T-helper 2 cell treated with Interferon-gamma antibody and Interleukin-4, amounts not matched to agents 5 μg/mL and 100 μg/mL, for 36 hours (primary cell): ENCODE measurements around the gene PDE4C.

Experiments used
- DNase-seq: peaks from one replicate; pipeline ENCODE4 v3.0.0; 2021; ENCODE audit warnings: low spot score
- H3K27ac Mint-ChIP-seq: one replicate; pipeline ENCODE4 v1.8.0; 2021; ENCODE audit warnings: mild to moderate bottlenecking, mixed read lengths
- H3K27me3 Mint-ChIP-seq: one replicate; pipeline ENCODE4 v1.8.0; 2021; ENCODE audit warnings: low read depth, mixed read lengths
- H3K36me3 Mint-ChIP-seq: one replicate; pipeline ENCODE4 v1.8.0; 2021; ENCODE audit warnings: low read depth, mixed read lengths
- H3K4me1 Mint-ChIP-seq: one replicate; pipeline ENCODE4 v1.8.0; 2021; ENCODE audit warnings: low read depth, mixed read lengths
- H3K4me3 Mint-ChIP-seq: one replicate; pipeline ENCODE4 v1.8.0; 2022; ENCODE audit warnings: mild to moderate bottlenecking, moderate library complexity, mixed read lengths
- H3K9me3 Mint-ChIP-seq: one replicate; pipeline ENCODE4 v1.8.0; 2021; ENCODE audit warnings: mixed read lengths

The PDE4C gene

DNA sequence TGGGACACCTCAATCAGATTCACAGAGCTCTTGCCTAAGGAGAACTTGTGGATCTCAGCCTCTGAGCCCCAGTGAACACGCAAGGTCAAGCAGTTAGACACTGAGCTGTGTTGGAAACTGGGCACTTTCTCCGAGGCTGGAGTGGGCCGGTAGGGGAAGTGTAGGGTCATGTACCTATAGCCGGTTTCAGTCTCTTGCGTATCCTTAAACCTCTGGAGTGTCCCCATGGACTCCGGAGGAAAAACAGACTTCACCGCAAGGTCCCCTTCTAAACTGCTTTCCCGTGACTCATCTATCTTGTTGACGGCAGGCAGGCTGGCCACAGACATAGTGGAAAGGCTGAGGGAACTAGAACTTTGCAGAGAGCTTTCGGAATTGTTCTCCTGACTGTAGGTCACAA, 36.7 kb upstream of the PDE4C start:
- Mint-ChIP-seq H3K4me1 (no peaks in the 10 kb centered on the region), H3K27ac (no peak overlapping the region), H3K36me3 (peaks cover 11% of the 10 kb centered on the region), H3K4me3 (no peak overlapping the region), H3K27me3 (no peaks in the 10 kb centered on the region), H3K9me3 (no peaks in the 10 kb centered on the region)
- DNase-seq, result no peak

DNA sequence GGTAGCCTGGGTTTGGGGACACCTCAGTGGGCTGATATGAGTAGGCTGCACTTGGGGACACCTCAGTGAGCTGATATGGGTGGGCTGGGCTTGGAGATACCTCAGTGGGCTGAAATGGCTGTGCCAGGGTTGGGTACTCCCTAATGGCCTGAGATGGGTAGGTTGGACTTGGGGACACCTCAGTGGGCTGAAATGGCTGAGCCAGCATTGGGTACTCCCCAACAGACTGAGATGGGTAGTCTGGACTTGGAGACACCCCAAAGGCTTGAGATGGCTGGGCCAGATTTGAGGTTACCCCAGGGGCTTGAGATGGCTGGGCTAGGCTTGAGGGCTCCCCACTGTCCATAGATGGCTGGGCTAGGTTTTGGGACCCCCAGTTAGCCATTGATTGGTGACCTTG, 35.9 kb upstream of the PDE4C start:
- DNase-seq, result no peak
- Mint-ChIP-seq H3K27ac (no peak overlapping the region), H3K27me3 (no peaks in the 10 kb centered on the region), H3K4me3 (no peak overlapping the region), H3K36me3 (peaks cover 11% of the 10 kb centered on the region), H3K4me1 (no peaks in the 10 kb centered on the region), H3K9me3 (no peaks in the 10 kb centered on the region)

DNA sequence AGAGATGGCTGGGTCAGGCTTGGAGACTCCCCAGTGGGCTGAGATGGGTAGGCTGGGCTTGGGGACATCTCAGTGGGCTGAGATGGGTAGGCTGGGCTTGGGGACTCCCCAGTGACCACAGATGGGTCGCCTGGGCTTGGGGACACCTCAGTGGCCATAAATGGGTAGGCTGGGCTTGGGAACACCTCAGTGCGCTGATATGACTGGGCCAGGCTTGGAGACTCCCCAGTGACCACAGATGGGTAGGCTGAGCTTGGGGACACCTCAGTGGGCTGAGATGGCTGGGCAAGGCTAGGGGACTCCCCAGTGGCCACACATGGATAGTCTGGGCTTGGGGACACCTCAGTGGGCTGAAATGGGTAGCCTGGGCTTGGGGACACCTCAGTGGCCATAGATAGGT, 35.2 kb upstream of the PDE4C start:
- H3K4me3 Mint-ChIP-seq, result no peak overlapping the region
- DNase-seq, result no peak
- peaks cover 7% of the 10 kb centered on the region for H3K36me3 Mint-ChIP-seq
- H3K4me1 Mint-ChIP-seq, result no peaks in the 10 kb centered on the region
- H3K27me3 Mint-ChIP-seq, result no peaks in the 10 kb centered on the region
- H3K27ac Mint-ChIP-seq, result no peak overlapping the region
- no peaks in the 10 kb centered on the region for H3K9me3 Mint-ChIP-seq

DNA sequence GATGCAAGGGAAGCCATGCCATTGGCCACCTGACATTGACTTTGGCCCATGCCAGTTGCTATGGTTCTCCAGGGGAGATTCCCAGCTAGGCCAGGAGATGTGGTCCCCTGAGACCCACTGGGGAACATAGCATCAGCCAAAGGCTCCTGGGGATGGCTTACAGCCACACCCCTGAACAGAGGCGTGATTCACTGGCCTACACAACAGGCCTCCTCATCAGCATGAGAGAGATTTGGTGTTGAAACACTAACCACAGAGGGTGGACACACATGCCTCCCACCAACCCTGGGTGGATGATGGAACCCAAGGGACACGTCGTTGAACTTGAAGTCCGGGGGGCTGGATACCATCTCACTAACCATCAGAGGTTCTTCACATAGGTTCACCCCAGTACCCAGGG, 33.7 kb upstream of the PDE4C start:
- no peaks in the 10 kb centered on the region for H3K9me3 Mint-ChIP-seq

DNA sequence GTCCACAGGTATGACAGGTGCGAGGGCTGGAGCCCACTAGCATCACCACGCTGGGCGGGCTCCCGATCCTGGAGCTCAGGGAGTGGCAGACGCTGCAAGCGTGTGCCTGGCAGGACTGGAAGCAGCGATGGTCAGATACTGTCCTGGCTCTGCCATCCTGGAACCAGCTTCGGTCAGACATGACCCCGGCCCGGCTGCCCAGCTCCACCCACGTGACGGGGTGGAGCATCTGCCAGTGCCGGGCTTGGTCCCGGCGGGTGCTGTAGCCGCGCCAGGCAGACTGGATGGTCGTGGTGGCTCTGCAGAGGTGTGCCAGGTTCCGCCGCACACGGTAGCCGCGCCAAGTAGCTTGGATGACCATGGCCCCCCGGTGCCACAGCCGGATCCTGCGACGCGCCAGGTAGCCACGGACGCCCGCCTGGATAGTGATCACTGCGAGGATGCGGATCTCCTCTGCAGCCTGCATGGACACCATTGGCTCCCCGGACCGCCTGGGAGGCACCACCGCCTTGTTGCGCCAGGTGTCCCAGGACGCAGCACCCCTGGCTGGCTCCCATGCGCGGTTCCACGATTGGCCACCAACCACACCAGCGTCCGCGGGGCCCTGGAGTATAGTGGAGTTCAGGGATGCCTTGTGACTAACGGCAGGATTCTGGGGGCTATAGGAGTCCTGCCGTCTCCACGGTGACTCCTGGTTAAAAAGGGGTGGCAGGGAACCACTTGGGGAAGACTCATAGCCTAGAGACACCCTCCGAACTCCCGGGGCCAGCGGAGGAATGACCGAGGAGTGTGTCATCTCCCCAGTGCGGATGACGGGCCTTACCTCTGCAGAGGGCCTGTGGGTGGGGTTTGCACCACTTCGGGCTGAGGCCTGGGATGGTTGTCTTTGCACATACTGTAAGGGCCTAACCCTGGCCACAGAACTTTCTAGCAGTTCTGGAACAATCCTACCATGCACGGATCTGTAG, 31.5 kb upstream of the PDE4C start:
- no peak for DNase-seq
- H3K4me3 Mint-ChIP-seq, result no peak overlapping the region
- no peaks in the 10 kb centered on the region for H3K9me3 Mint-ChIP-seq
- no peaks in the 10 kb centered on the region for H3K36me3 Mint-ChIP-seq
- peaks cover 2% of the 10 kb centered on the region for H3K4me1 Mint-ChIP-seq
- H3K27me3 Mint-ChIP-seq, result peaks cover 7% of the 10 kb centered on the region
- no peak overlapping the region for H3K27ac Mint-ChIP-seq

More for the DNA sequence above, 33.7 kb upstream of the PDE4C start:
- no peaks in the 10 kb centered on the region for H3K4me1 Mint-ChIP-seq
- no peak overlapping the region for H3K4me3 Mint-ChIP-seq
- peaks cover 4% of the 10 kb centered on the region for H3K27me3 Mint-ChIP-seq
- H3K36me3 Mint-ChIP-seq, result no peaks in the 10 kb centered on the region
- no peak for DNase-seq
- H3K27ac Mint-ChIP-seq, result no peak overlapping the region

DNA sequence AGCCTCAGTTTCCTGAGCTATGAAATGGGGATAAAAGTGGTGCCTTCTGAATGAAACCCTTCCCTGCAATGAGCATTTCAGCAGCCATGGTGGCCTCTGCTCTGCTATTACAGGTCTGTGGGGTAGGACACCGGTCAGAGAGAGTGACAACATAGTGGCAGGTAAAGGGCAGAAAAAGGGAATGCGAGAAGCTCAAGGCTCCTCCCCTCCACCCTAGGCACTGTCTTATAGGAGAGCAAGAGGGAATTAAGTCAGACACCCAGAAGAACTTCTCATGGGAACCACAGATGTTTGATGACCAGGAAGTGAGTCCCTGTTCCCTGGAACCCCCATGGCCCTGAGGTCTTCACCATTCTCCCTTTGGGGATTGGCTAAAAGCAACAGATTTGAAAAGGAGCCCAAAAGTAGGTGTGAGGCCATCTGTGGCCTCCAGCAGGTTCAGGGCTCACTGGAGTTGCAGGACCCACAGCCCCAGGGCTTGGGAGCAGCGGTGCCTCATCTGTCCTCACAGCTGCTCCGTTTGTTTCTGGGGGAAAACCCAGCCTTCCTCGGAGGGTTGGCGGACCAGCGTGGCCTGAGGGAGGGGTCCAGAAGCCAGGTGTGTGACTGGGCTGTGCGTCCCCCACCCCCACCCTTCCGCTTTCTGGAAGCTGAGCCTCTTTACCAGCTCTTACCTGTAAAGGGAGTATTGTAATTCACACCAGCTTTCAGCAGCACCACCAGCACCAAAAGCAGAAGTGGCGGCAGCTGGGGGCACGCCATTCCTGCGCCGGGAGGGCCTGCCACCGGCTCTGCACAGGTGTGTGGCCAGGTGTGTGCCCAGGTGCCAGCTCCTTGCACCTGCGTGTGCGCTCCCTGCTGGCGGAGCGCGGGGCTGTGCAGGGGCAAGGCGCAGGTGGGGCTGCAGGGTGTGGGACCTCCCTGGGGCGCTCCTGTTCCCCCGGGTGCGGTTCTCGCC, 28.6 kb upstream of the PDE4C start:
- no peaks in the 10 kb centered on the region for H3K9me3 Mint-ChIP-seq
- DNase-seq, result no peak
- H3K27ac Mint-ChIP-seq, result no peak overlapping the region
- peaks cover 4% of the 10 kb centered on the region for H3K4me1 Mint-ChIP-seq
- peaks cover 14% of the 10 kb centered on the region for H3K27me3 Mint-ChIP-seq
- H3K4me3 Mint-ChIP-seq, result no peak overlapping the region
- no peaks in the 10 kb centered on the region for H3K36me3 Mint-ChIP-seq

DNA sequence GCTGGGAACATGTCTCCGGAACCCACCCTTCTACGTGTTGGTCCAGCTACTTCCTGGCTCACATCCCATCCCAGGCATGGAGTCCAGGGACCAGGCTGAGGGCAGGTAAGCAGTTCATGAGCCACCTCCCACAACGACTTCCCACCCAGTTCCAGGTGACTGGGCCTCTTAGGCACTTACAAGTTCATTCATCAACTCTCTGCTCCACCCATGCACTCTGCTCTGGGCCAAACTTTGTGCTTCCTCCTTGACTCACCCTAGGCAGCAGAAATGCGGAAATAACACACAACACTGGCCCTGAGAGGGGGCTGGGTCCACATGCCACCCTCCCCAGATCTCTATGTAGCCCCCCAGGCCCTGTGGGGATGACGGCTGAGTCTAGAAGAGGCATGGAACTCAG, 27.5 kb upstream of the PDE4C start:
- Mint-ChIP-seq H3K27me3 (peaks cover 14% of the 10 kb centered on the region), H3K27ac (no peak overlapping the region), H3K9me3 (no peaks in the 10 kb centered on the region), H3K4me1 (peaks cover 4% of the 10 kb centered on the region), H3K4me3 (no peak overlapping the region), H3K36me3 (no peaks in the 10 kb centered on the region)
- DNase-seq, result no peak

DNA sequence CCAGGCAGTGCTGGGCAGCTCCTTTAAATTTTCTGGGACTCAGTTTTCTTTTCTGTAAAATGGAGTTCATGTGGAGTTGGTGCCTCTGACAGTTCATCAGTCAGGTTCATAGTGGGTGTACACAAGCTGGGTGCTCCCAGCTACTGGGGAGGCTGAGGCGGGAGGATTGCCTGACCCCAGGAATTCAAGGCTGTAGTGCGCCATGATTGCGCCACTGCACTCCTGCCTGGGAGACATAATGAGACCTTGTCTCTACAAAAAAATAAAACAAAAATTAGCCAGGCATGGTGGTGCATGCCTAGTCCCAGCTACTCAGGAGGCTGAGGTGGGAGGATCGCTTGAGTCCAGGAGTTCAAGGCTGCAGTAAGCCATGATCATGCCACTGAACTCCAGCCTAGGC, 26.9 kb upstream of the PDE4C start:
- Mint-ChIP-seq H3K4me1 (peaks cover 4% of the 10 kb centered on the region), H3K4me3 (no peak overlapping the region), H3K27ac (no peak overlapping the region), H3K9me3 (no peaks in the 10 kb centered on the region), H3K27me3 (peaks cover 14% of the 10 kb centered on the region), H3K36me3 (no peaks in the 10 kb centered on the region)
- DNase-seq, result no peak

DNA sequence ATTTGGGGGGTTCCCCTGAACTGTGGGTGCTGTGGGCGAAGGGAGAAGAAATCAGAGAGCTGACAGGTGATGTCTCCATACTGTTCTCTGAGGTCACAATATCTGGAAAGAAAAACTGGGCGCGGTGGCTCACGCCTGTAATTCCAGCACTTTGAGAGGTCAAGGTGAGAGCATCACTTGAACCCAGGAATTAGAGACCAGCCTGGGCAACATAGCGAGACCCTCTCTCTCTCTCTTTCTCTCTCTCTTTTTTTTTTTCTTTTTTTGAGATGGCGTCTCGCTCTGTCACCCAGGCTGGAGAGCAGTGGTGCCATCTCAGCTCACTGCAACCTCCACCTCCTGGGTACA, 26.1 kb upstream of the PDE4C start:
- Mint-ChIP-seq H3K9me3 (no peaks in the 10 kb centered on the region), H3K4me3 (no peak overlapping the region), H3K4me1 (peaks cover 4% of the 10 kb centered on the region), H3K27ac (no peak overlapping the region), H3K36me3 (no peaks in the 10 kb centered on the region), H3K27me3 (peaks cover 14% of the 10 kb centered on the region)
- DNase-seq, result no peak

DNA sequence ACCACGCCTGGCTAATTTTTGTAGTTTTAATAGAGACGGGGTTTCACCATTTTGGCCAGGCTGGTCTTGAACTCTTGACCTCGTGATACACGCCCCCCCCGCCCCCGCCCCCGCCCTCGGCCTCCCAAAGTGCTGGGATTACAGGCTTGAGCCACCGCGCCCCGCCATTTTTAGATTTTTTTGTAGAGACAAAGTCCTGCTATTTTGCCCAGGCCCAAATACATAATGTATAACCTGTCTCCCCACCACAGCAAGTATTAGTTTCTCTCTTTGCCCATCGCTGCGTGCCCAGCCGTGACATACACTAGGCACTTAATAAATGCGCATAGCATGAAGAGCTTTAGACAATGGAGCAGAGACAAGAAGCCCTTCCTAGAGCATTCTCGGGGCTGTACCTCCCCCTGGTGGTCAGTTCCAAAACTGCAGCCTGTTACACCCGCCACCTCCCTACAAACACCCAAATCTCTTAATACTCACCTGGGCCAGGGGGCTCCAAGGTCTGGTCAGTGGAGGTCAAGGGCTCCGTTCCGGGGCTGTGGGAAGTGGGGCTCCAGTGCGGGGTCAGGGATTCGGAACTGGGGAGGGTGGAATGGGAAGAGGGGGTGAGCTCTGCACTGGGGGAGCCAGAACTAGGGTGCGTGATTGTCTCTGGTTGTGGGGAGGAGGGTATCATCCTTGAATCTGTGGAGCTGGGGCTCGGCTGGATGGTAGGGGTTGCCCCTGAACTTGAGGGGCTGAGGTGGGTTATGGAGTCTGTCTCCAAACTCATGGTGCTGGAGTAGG, 25.5 kb upstream of the PDE4C start:
- Mint-ChIP-seq H3K27ac (no peak overlapping the region), H3K36me3 (no peaks in the 10 kb centered on the region), H3K4me1 (peaks cover 4% of the 10 kb centered on the region), H3K4me3 (no peak overlapping the region), H3K27me3 (peaks cover 14% of the 10 kb centered on the region), H3K9me3 (no peaks in the 10 kb centered on the region)
- DNase-seq, result peak; percentile 60

DNA sequence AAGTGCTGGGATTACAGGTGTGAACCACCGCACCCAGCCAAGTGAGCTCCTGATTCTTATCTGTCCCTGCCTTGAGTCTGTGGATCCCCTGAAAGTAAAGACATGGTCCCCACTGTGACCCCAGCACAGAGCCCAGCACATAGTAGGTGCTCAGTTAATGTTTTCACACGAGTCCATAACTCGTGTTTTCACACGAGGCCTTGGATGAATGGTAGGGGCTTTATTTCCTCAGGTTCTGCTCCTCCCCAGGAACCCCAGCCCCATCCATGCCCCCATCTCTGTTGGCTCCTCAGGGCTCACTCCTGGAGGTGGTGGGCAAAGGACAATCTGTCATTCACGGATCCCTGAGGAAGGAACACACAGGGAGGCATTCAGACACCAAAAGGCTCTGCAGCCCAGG, 23.6 kb upstream of the PDE4C start:
- DNase-seq, result no peak
- peaks cover 4% of the 10 kb centered on the region for H3K4me1 Mint-ChIP-seq
- no peak overlapping the region for H3K27ac Mint-ChIP-seq
- H3K27me3 Mint-ChIP-seq, result peaks cover 10% of the 10 kb centered on the region
- no peak overlapping the region for H3K4me3 Mint-ChIP-seq
- no peaks in the 10 kb centered on the region for H3K36me3 Mint-ChIP-seq
- no peaks in the 10 kb centered on the region for H3K9me3 Mint-ChIP-seq

DNA sequence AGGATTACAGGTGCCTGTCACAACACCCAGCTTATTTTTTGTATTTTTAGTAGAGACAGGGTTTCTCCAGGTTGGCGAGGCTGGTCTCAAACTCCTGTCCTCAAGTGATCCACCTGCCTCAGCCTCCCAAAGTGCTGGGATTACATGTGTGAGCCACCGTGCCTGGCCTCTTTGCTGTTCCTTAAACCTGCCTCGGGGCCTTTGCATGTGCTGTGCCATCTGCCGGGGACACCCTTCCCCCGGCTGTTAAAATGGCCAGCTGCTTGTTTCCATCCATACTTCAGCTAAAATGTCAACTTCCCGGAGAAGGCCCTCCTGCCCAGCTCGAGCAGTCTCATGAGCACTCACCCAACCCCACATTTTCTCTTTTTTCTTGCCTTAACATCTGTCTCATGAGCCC, 19.1 kb upstream of the PDE4C start:
- Mint-ChIP-seq H3K4me1 (no peaks in the 10 kb centered on the region), H3K27me3 (no peaks in the 10 kb centered on the region), H3K9me3 (no peaks in the 10 kb centered on the region), H3K36me3 (no peaks in the 10 kb centered on the region), H3K4me3 (no peak overlapping the region), H3K27ac (no peak overlapping the region)
- DNase-seq, result no peak

DNA sequence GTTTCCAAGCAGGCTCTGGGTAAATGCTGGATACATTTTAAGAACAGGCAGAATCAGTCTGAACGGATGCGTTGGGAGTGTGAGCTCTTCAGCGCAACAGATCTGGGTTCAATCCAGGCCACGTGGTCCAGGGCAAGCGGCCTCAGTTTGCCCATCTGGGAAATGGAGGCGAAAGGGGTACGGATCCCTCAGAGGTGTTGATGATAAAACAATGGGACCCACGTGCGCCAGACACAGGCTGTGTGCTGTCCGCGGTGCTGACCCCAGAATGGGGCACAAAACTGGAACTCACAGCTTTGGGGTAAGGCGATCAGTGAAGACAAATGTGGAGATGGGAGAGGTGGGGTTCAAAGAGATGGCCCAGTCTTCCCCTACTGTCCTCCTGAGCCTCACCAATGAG, 13.1 kb upstream of the PDE4C start:
- H3K27ac Mint-ChIP-seq, result no peak overlapping the region
- no peaks in the 10 kb centered on the region for H3K36me3 Mint-ChIP-seq
- no peak for DNase-seq
- no peaks in the 10 kb centered on the region for H3K9me3 Mint-ChIP-seq
- H3K4me3 Mint-ChIP-seq, result no peak overlapping the region
- H3K27me3 Mint-ChIP-seq, result no peaks in the 10 kb centered on the region
- no peaks in the 10 kb centered on the region for H3K4me1 Mint-ChIP-seq
